ENCODE results near the gene UGT1A6. TPM values are rescaled to one million over a fixed set of nuclear protein-coding genes. Genes with fewer than 3 reads are reported as not detected.

Gene UGT1A6
- polyA plus RNA-seq, 1 donor from 2014 or later = not detected

GRCh38 chr2:233674314-233674713, 18.4 kb upstream of the UGT1A6 start:
- Mint-ChIP-seq H3K27me3 (peaks cover 18% of the 10 kb centered on the region), H3K4me3 (no peak overlapping the region), H3K9me3 (no peaks in the 10 kb centered on the region), H3K36me3 (peaks cover 2% of the 10 kb centered on the region), H3K27ac (no peak overlapping the region), H3K4me1 (peaks cover 0 to 7% (median 0%) of the 10 kb centered on the region in 3 donors)

- no peak overlapping the region for H3K4me3 Mint-ChIP-seq
- H3K27me3 Mint-ChIP-seq = peaks cover 20% of the 10 kb centered on the region
- peaks cover 0 to 7% (median 0%) of the 10 kb centered on the region in 3 donors for H3K4me1 Mint-ChIP-seq
- H3K36me3 Mint-ChIP-seq = peaks cover 6% of the 10 kb centered on the region
- H3K9me3 Mint-ChIP-seq = peaks cover 0 to 2% (median 0%) of the 10 kb centered on the region in 3 donors
- no peak overlapping the region for H3K27ac Mint-ChIP-seq
Observed at GRCh38 chr2:233674995-233675394, 17.7 kb upstream of the UGT1A6 start.

GRCh38 chr2:233676046-233676445, 16.6 kb upstream of the UGT1A6 start:
- Mint-ChIP-seq H3K27me3 (peaks cover 14% of the 10 kb centered on the region), H3K4me3 (no peak overlapping the region), H3K9me3 (peaks cover 0 to 2% (median 0%) of the 10 kb centered on the region in 3 donors), H3K27ac (no peak overlapping the region), H3K36me3 (peaks cover 7% of the 10 kb centered on the region), H3K4me1 (peaks cover 0 to 7% (median 0%) of the 10 kb centered on the region in 3 donors)

GRCh38 chr2:233679196-233679595, 13.5 kb upstream of the UGT1A6 start:
- Mint-ChIP-seq H3K4me1 (peaks cover 4 to 14% (median 9%) of the 10 kb centered on the region in 3 donors), H3K4me3 (no peak overlapping the region), H3K9me3 (peaks cover 0 to 2% (median 0%) of the 10 kb centered on the region in 3 donors), H3K36me3 (peaks cover 7% of the 10 kb centered on the region), H3K27ac (no peak overlapping the region), H3K27me3 (peaks cover 6% of the 10 kb centered on the region)

GRCh38 chr2:233680361-233681045, 12.2 kb upstream of the UGT1A6 start:
- Mint-ChIP-seq H3K36me3 (peaks cover 7% of the 10 kb centered on the region), H3K27me3 (peaks cover 6% of the 10 kb centered on the region), H3K9me3 (peaks cover 0 to 2% (median 0%) of the 10 kb centered on the region in 3 donors), H3K27ac (no peak overlapping the region), H3K4me3 (no peak overlapping the region), H3K4me1 (peaks cover 4 to 14% (median 9%) of the 10 kb centered on the region in 3 donors)

GRCh38 chr2:233681521-233682099, 11.1 kb upstream of the UGT1A6 start, which contains the start of gene UGT1A7:
Gene UGT1A7, plus strand, starts transcription at chr2:233681901. Its CDS starts 37 bp downstream, at chr2:233681938.
- H3K9me3 Mint-ChIP-seq = peaks cover 0 to 2% (median 0%) of the 10 kb centered on the region in 3 donors
- H3K4me3 Mint-ChIP-seq = no peak within 1 kb of the TSS
- H3K36me3 Mint-ChIP-seq = peaks cover 5% of the 10 kb centered on the region
- H3K4me1 Mint-ChIP-seq = peaks cover 4 to 14% (median 9%) of the 10 kb centered on the region in 3 donors
- H3K27ac Mint-ChIP-seq = no peak within 1 kb of the TSS
- H3K27me3 Mint-ChIP-seq = peaks cover 6% of the 10 kb centered on the region

- peaks cover 8% of the 10 kb centered on the region for H3K27me3 Mint-ChIP-seq
- H3K4me1 Mint-ChIP-seq = peaks cover 4 to 14% (median 9%) of the 10 kb centered on the region in 3 donors
- H3K9me3 Mint-ChIP-seq = peaks cover 0 to 2% (median 0%) of the 10 kb centered on the region in 3 donors
- no peak overlapping the region for H3K4me3 Mint-ChIP-seq
- H3K36me3 Mint-ChIP-seq = peaks cover 4% of the 10 kb centered on the region
- no peak overlapping the region for H3K27ac Mint-ChIP-seq
Observed at GRCh38 chr2:233684640-233685039, 8.1 kb upstream of the UGT1A6 start.

- peaks cover 7% of the 10 kb centered on the region for H3K27me3 Mint-ChIP-seq
- no peak overlapping the region for H3K27ac Mint-ChIP-seq
- H3K9me3 Mint-ChIP-seq = no peaks in the 10 kb centered on the region
- H3K4me3 Mint-ChIP-seq = no peak overlapping the region
- peaks cover 4 to 12% (median 9%) of the 10 kb centered on the region in 3 donors for H3K4me1 Mint-ChIP-seq
- peaks cover 2% of the 10 kb centered on the region for H3K36me3 Mint-ChIP-seq
Observed at GRCh38 chr2:233686928-233687327, 5.8 kb upstream of the UGT1A6 start.

GRCh38 chr2:233688341-233688740, 4.3 kb upstream of the UGT1A6 start:
- H3K4me1 Mint-ChIP-seq = no peaks in the 10 kb centered on the region
- no peak overlapping the region for H3K4me3 Mint-ChIP-seq
- no peak overlapping the region for H3K27ac Mint-ChIP-seq
- H3K9me3 Mint-ChIP-seq = no peaks in the 10 kb centered on the region
- peaks cover 7% of the 10 kb centered on the region for H3K27me3 Mint-ChIP-seq
- peaks cover 2% of the 10 kb centered on the region for H3K36me3 Mint-ChIP-seq

GRCh38 chr2:233689031-233689430, 3.7 kb upstream of the UGT1A6 start:
- Mint-ChIP-seq H3K27ac (no peak overlapping the region), H3K27me3 (peaks cover 7% of the 10 kb centered on the region), H3K36me3 (peaks cover 2% of the 10 kb centered on the region), H3K9me3 (no peaks in the 10 kb centered on the region), H3K4me3 (no peak overlapping the region), H3K4me1 (no peaks in the 10 kb centered on the region)

GRCh38 chr2:233689501-233689900, 3.2 kb upstream of the UGT1A6 start:
- H3K4me3 Mint-ChIP-seq = no peak overlapping the region
- H3K27me3 Mint-ChIP-seq = peaks cover 7% of the 10 kb centered on the region
- no peak overlapping the region for H3K27ac Mint-ChIP-seq
- H3K36me3 Mint-ChIP-seq = peaks cover 2% of the 10 kb centered on the region
- H3K4me1 Mint-ChIP-seq = no peaks in the 10 kb centered on the region
- no peaks in the 10 kb centered on the region for H3K9me3 Mint-ChIP-seq

- no peak overlapping the region for H3K4me3 Mint-ChIP-seq
- H3K27ac Mint-ChIP-seq = no peak overlapping the region
- H3K4me1 Mint-ChIP-seq = no peaks in the 10 kb centered on the region
Observed at GRCh38 chr2:233690444-233690843, 2.2 kb upstream of the UGT1A6 start.

GRCh38 chr2:233691443-233692433, 952 bp upstream of the UGT1A6 start:
- Mint-ChIP-seq H3K27ac (no peak overlapping the region), H3K4me3 (no peak overlapping the region), H3K9me3 (peaks cover 0 to 2% (median 0%) of the 10 kb centered on the region in 3 donors), H3K27me3 (peaks cover 7% of the 10 kb centered on the region), H3K4me1 (no peaks in the 10 kb centered on the region), H3K36me3 (peaks cover 2% of the 10 kb centered on the region)

More at GRCh38 chr2:233690444-233690843, 2.2 kb upstream of the UGT1A6 start:
- Mint-ChIP-seq H3K36me3 (peaks cover 2% of the 10 kb centered on the region), H3K9me3 (peaks cover 0 to under 1% (median 0%) of the 10 kb centered on the region in 3 donors), H3K27me3 (peaks cover 7% of the 10 kb centered on the region)

- Mint-ChIP-seq H3K4me1 (no peaks in the 10 kb centered on the region), H3K36me3 (peaks cover 3% of the 10 kb centered on the region), H3K9me3 (peaks cover 0 to 2% (median 0%) of the 10 kb centered on the region in 3 donors), H3K27ac (no peak overlapping the region), H3K4me3 (no peak overlapping the region), H3K27me3 (peaks cover 1% of the 10 kb centered on the region)
Observed at GRCh38 chr2:233693963-233694362, 1.3 kb downstream of the UGT1A6 start.

GRCh38 chr2:233698740-233699139, 6.0 kb downstream of the UGT1A6 start:
- no peaks in the 10 kb centered on the region for H3K4me1 Mint-ChIP-seq
- H3K27ac Mint-ChIP-seq = no peak overlapping the region
- no peak overlapping the region for H3K4me3 Mint-ChIP-seq
- H3K9me3 Mint-ChIP-seq = peaks cover 0 to 2% (median 0%) of the 10 kb centered on the region in 3 donors
- H3K27me3 Mint-ChIP-seq = no peaks in the 10 kb centered on the region
- H3K36me3 Mint-ChIP-seq = peaks cover 3% of the 10 kb centered on the region
